Measurements from ENCODE around the gene C1orf115. TPM values are rescaled to one million over a fixed set of nuclear protein-coding genes. Genes with fewer than 3 reads are reported as not detected.
A peak's percentile ranks its signal among the peaks of the same experiment; 100 is the strongest.

The C1orf115 gene
- total and polyA plus RNA-seq, 4 donors, result 13.3 to 19.0 (median 18.5) TPM

DNA sequence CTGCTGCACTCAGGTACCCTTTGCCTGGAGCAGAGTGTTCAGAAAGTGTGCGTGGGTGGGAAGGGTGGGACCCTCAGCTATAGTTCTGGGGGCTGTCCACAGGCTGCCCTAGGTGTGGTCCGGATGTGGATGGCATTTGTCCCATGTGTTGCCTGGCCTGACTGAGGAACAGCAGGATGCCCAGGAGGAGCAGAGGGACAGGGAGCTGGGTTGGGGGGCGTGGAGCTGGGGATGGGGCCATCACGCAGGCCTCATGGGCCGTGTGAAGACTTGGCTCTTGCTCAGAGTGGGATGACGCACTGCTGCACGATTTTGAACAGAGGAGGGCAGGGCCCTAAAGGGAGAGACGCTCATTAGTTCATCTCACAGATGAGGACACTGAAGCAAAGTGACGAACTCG lies 17.0 kb downstream of the C1orf115 start:
- no peaks in the 10 kb centered on the region for H3K27me3 ChIP-seq (ENCODE audit: control insufficient read depth in 3 of 3, insufficient read depth in 3 of 3, low read length in 2 of 3)
- TF ChIP-seq, protein P1, sequence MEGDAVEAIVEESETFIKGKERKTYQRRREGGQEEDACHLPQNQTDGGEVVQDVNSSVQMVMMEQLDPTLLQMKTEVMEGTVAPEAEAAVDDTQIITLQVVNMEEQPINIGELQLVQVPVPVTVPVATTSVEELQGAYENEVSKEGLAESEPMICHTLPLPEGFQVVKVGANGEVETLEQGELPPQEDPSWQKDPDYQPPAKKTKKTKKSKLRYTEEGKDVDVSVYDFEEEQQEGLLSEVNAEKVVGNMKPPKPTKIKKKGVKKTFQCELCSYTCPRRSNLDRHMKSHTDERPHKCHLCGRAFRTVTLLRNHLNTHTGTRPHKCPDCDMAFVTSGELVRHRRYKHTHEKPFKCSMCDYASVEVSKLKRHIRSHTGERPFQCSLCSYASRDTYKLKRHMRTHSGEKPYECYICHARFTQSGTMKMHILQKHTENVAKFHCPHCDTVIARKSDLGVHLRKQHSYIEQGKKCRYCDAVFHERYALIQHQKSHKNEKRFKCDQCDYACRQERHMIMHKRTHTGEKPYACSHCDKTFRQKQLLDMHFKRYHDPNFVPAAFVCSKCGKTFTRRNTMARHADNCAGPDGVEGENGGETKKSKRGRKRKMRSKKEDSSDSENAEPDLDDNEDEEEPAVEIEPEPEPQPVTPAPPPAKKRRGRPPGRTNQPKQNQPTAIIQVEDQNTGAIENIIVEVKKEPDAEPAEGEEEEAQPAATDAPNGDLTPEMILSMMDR (IDR thresholded peaks at IDR 0.05; ENCODE audit: control extremely low read depth, extremely low read depth), result no peak
- 93 to 98% methylated on average over 10 of the region's 10 CpGs for WGBS, 2 donors
- ATAC-seq (ENCODE audit: insufficient read depth, low FRiP score), result no peak
- no peak overlapping the region for H3K4me3 ChIP-seq
- H3K9ac ChIP-seq (ENCODE audit: insufficient read depth in 1 of 2, low read length in 2 of 2), result no peak overlapping the region
- DNase-seq, result no peak
- H3K9me3 ChIP-seq (ENCODE audit: control insufficient read depth in 4 of 4, insufficient read depth in 3 of 4, low read length in 3 of 4), result no peaks in the 10 kb centered on the region
- H3K36me3 ChIP-seq (ENCODE audit: control insufficient read depth in 4 of 4, insufficient read depth in 4 of 4, low read length in 4 of 4), result no peaks in the 10 kb centered on the region
- H3K27ac ChIP-seq (ENCODE audit: low read depth in 1 of 2, low read length in 1 of 2), result no peak overlapping the region
- H3K4me1 ChIP-seq (ENCODE audit: control insufficient read depth in 5 of 5, insufficient read depth in 5 of 5, low read length in 5 of 5), result peaks cover 0 to 12% (median 0%) of the 10 kb centered on the region in 5 donors

DNA sequence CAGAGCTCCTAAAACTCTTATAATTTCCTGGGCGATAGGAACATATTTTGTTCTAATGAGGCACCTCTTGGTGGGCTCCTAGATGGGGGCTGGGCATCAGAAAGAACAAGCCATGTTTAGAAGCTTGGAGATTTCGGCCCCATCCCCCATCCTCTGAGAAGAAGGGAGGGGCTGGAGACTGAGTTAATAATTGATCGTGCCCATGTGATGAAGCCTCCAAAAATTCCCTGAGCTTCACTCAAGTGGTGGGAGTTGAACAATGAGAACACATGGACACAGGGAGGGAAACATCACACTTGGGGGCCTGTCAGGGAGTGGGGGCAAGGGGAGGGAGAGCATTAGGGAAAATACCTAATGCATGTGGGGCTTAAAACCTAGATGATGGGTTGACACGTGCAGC lies 18.1 kb downstream of the C1orf115 start:
- DNase-seq (no peak), ATAC-seq (ENCODE audit: insufficient read depth, low FRiP score) (no peak)
- no peaks in the 10 kb centered on the region for H3K27me3 ChIP-seq (ENCODE audit: control insufficient read depth in 3 of 3, insufficient read depth in 3 of 3, low read length in 2 of 3)
- no peak overlapping the region for H3K4me3 ChIP-seq
- TF ChIP-seq, protein P1 (IDR thresholded peaks at IDR 0.05; ENCODE audit: control extremely low read depth, extremely low read depth), result no peak
- H3K9me3 ChIP-seq (ENCODE audit: control insufficient read depth in 4 of 4, insufficient read depth in 3 of 4, low read length in 3 of 4), result no peaks in the 10 kb centered on the region
- no peak overlapping the region for H3K27ac ChIP-seq (ENCODE audit: low read depth in 1 of 2, low read length in 1 of 2)
- no peaks in the 10 kb centered on the region for H3K36me3 ChIP-seq (ENCODE audit: control insufficient read depth in 4 of 4, insufficient read depth in 4 of 4, low read length in 4 of 4)
- no peak overlapping the region for H3K9ac ChIP-seq (ENCODE audit: insufficient read depth in 1 of 2, low read length in 2 of 2)
- 89 to 97% methylated on average over 4 of the region's 4 CpGs for WGBS, 2 donors
- H3K4me1 ChIP-seq (ENCODE audit: control insufficient read depth in 5 of 5, insufficient read depth in 5 of 5, low read length in 5 of 5), result peaks cover 0 to 9% (median 0%) of the 10 kb centered on the region in 5 donors

DNA sequence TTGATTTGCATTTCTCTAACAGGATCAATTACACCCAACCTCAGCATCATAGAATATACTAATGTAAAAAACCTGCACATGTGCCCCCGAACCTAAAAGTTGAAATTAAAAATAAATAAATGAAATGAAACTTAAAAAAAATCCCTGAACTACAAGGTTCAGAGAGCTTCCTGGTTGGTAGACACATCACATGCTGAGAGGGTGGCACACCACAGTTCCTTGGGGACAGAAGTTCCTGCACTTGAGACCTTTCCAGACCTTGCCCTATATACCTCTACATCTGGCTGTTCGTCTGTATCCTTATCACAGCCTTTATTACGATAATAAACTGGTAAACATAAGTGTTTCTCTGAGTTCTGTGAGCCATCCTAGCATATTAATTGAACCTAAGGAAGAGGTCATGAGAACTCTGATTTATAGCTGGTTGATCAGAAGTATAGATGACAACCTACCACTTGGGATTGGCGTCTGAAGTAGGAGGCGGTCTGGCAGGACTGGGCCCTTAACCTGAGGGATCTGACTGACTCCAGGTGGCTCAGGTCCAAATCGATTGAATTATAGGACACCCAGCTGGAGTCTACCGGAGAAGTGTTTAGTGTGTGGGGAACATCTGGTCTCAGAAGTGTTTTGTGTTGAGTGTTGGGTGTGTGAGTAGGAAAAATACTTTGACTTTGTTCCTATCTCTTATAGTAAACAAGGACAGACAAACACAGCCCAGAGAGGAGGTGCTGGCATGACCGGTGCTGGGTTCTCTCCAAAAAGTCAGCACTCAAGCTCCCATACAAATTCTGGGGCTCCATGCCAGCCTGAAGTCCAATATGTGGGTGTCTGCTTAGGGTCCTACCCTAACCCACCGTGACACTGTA lies 19.0 kb downstream of the C1orf115 start:
- Histone ChIP-seq H3K9ac (ENCODE audit: insufficient read depth in 1 of 2, low read length in 2 of 2) (no peak overlapping the region), H3K4me3 (no peak overlapping the region), H3K9me3 (ENCODE audit: control insufficient read depth in 4 of 4, insufficient read depth in 3 of 4, low read length in 3 of 4) (no peaks in the 10 kb centered on the region), H3K4me1 (ENCODE audit: control insufficient read depth in 5 of 5, insufficient read depth in 5 of 5, low read length in 5 of 5) (peaks cover 0 to 9% (median 0%) of the 10 kb centered on the region in 5 donors), H3K27ac (ENCODE audit: low read depth in 1 of 2, low read length in 1 of 2) (no peak overlapping the region), H3K27me3 (ENCODE audit: control insufficient read depth in 3 of 3, insufficient read depth in 3 of 3, low read length in 2 of 3) (no peaks in the 10 kb centered on the region), H3K36me3 (ENCODE audit: control insufficient read depth in 4 of 4, insufficient read depth in 4 of 4, low read length in 4 of 4) (no peaks in the 10 kb centered on the region)
- ATAC-seq (ENCODE audit: insufficient read depth, low FRiP score), result no peak
- peak in 1 of 3 donors; percentile 23 for DNase-seq
- WGBS, 2 donors, result 54 to 79% methylated on average over 9 of the region's 9 CpGs
- TF ChIP-seq, protein P1 (IDR thresholded peaks at IDR 0.05; ENCODE audit: control extremely low read depth, extremely low read depth), result no peak

Data from lung (tissue), 12 donors.